Activated naive CD4-positive, alpha-beta T cell treated with anti-CD3 and anti-CD28 coated beads, Interleukin-2, amount 50 U/mL, for 24 hours (primary cell): Measurements from ENCODE around the gene GPR137.
A peak's percentile ranks its signal among the peaks of the same experiment; 100 is the strongest.
"Not testable (repeated sequence)": the region's sequence is repeated elsewhere in the genome, so short reads cannot be mapped to it uniquely, and the experiment has no call there.

Experiments
- H3K27ac Mint-ChIP-seq: one replicate; pipeline ENCODE4 v1.8.0; 2021; ENCODE audit warnings: mild to moderate bottlenecking, mixed read lengths
- H3K27me3 Mint-ChIP-seq: one replicate; pipeline ENCODE4 v1.8.0; 2021; ENCODE audit warnings: mixed read lengths
- H3K36me3 Mint-ChIP-seq: one replicate; pipeline ENCODE4 v1.8.0; 2021; ENCODE audit warnings: mixed read lengths
- H3K4me1 Mint-ChIP-seq: one replicate; pipeline ENCODE4 v1.8.0; 2021; ENCODE audit warnings: mixed read lengths
- H3K4me3 Mint-ChIP-seq: one replicate; pipeline ENCODE4 v1.8.0; 2021; ENCODE audit warnings: mild to moderate bottlenecking, mixed read lengths
- H3K9me3 Mint-ChIP-seq: one replicate; pipeline ENCODE4 v1.8.0; 2021; ENCODE audit warnings: mixed read lengths

The GPR137 gene

GRCh38 chr11:64297699-64298358, 12.2 kb downstream of the GPR137 start:
- H3K4me3 Mint-ChIP-seq, result no peak overlapping the region
- no peaks in the 10 kb centered on the region for H3K36me3 Mint-ChIP-seq
- H3K4me1 Mint-ChIP-seq, result peaks cover 17% of the 10 kb centered on the region
- H3K27ac Mint-ChIP-seq, result no peak overlapping the region
- H3K27me3 Mint-ChIP-seq, result peaks cover 41% of the 10 kb centered on the region
- no peaks in the 10 kb centered on the region for H3K9me3 Mint-ChIP-seq

- H3K36me3 Mint-ChIP-seq, result no peaks in the 10 kb centered on the region
- no peaks in the 10 kb centered on the region for H3K9me3 Mint-ChIP-seq
- H3K27me3 Mint-ChIP-seq, result peaks cover 33% of the 10 kb centered on the region
- H3K4me3 Mint-ChIP-seq, result peak overlapping the region; percentile 31
- peaks cover 21% of the 10 kb centered on the region for H3K4me1 Mint-ChIP-seq
- H3K27ac Mint-ChIP-seq, result no peak overlapping the region
Measured at GRCh38 chr11:64298966-64299846, 13.6 kb downstream of the GPR137 start.

GRCh38 chr11:64299847-64300648, 14.4 kb downstream of the GPR137 start, which contains the start of gene CATSPERZ:
Gene CATSPERZ (plus strand): TSS chr11:64300358. CDS start chr11:64300411, 53 bp downstream.
- peak within 1 kb of the TSS; percentile 74 for H3K4me3 Mint-ChIP-seq
- H3K4me1 Mint-ChIP-seq, result peaks cover 24% of the 10 kb centered on the region
- H3K9me3 Mint-ChIP-seq, result no peaks in the 10 kb centered on the region
- no peaks in the 10 kb centered on the region for H3K36me3 Mint-ChIP-seq
- H3K27me3 Mint-ChIP-seq, result peaks cover 31% of the 10 kb centered on the region
- no peak within 1 kb of the TSS for H3K27ac Mint-ChIP-seq

GRCh38 chr11:64303109-64304031, 17.7 kb downstream of the GPR137 start:
- H3K36me3 Mint-ChIP-seq, result peaks cover 5% of the 10 kb centered on the region

GRCh38 chr11:64304032-64304315, 18.3 kb downstream of the GPR137 start:
- H3K36me3 Mint-ChIP-seq, result peaks cover 5% of the 10 kb centered on the region
- H3K27me3 Mint-ChIP-seq, result peaks cover 10% of the 10 kb centered on the region
- H3K9me3 Mint-ChIP-seq, result no peaks in the 10 kb centered on the region
- no peak overlapping the region for H3K27ac Mint-ChIP-seq
- peaks cover 31% of the 10 kb centered on the region for H3K4me1 Mint-ChIP-seq
- H3K4me3 Mint-ChIP-seq, result peak overlapping the region; percentile 91

More at GRCh38 chr11:64303109-64304031, 17.7 kb downstream of the GPR137 start:
- Mint-ChIP-seq H3K4me1 (peaks cover 31% of the 10 kb centered on the region), H3K9me3 (no peaks in the 10 kb centered on the region), H3K4me3 (peak overlapping the region; percentile 91), H3K27me3 (peaks cover 11% of the 10 kb centered on the region), H3K27ac (peak overlapping the region; percentile 30)

GRCh38 chr11:64304316-64305072, 18.8 kb downstream of the GPR137 start:
- H3K9me3 Mint-ChIP-seq, result no peaks in the 10 kb centered on the region
- H3K27ac Mint-ChIP-seq, result peak overlapping the region; percentile 94
- H3K27me3 Mint-ChIP-seq, result peaks cover 10% of the 10 kb centered on the region
- peaks cover 5% of the 10 kb centered on the region for H3K36me3 Mint-ChIP-seq
- peak overlapping the region; percentile 91 for H3K4me3 Mint-ChIP-seq
- peaks cover 31% of the 10 kb centered on the region for H3K4me1 Mint-ChIP-seq

GRCh38 chr11:64305075-64305690, 19.5 kb downstream of the GPR137 start, which contains the start of gene ESRRA:
Gene ESRRA (plus strand): TSS chr11:64305524. CDS start chr11:64307180, 1,656 bp downstream.
- Mint-ChIP-seq H3K36me3 (peaks cover 5% of the 10 kb centered on the region), H3K4me3 (peak within 1 kb of the TSS; percentile 98), H3K27ac (peak within 1 kb of the TSS; percentile 94), H3K27me3 (peaks cover 7% of the 10 kb centered on the region), H3K9me3 (no peaks in the 10 kb centered on the region), H3K4me1 (peaks cover 27% of the 10 kb centered on the region)

- Mint-ChIP-seq H3K36me3 (peaks cover 5% of the 10 kb centered on the region), H3K9me3 (no peaks in the 10 kb centered on the region), H3K4me1 (peaks cover 24% of the 10 kb centered on the region), H3K27me3 (peaks cover under 1% of the 10 kb centered on the region), H3K27ac (peak overlapping the region; percentile 94), H3K4me3 (peak overlapping the region; percentile 98)
Measured at GRCh38 chr11:64305691-64306562, 20.3 kb downstream of the GPR137 start.

- Mint-ChIP-seq H3K9me3 (no peaks in the 10 kb centered on the region), H3K4me1 (peaks cover 24% of the 10 kb centered on the region), H3K27ac (peak overlapping the region; percentile 94), H3K4me3 (peak overlapping the region; percentile 98), H3K36me3 (peaks cover 5% of the 10 kb centered on the region), H3K27me3 (no peaks in the 10 kb centered on the region)
Measured at GRCh38 chr11:64306563-64306875, 20.9 kb downstream of the GPR137 start.

- peaks cover 5% of the 10 kb centered on the region for H3K36me3 Mint-ChIP-seq
Measured at GRCh38 chr11:64306876-64307622, 21.4 kb downstream of the GPR137 start.

GRCh38 chr11:64307795-64308194, 22.1 kb downstream of the GPR137 start:
- not testable (repeated sequence) for H3K27me3 Mint-ChIP-seq, H3K9me3 Mint-ChIP-seq, H3K27ac Mint-ChIP-seq, H3K36me3 Mint-ChIP-seq
- H3K4me1 Mint-ChIP-seq, result peaks cover 28% of the 10 kb centered on the region
- peak overlapping the region; percentile 45 for H3K4me3 Mint-ChIP-seq

More at GRCh38 chr11:64306876-64307622, 21.4 kb downstream of the GPR137 start:
- H3K9me3 Mint-ChIP-seq, result no peaks in the 10 kb centered on the region
- H3K27ac Mint-ChIP-seq, result no peak overlapping the region
- H3K4me1 Mint-ChIP-seq, result peaks cover 24% of the 10 kb centered on the region
- peak overlapping the region; percentile 98 for H3K4me3 Mint-ChIP-seq
- no peaks in the 10 kb centered on the region for H3K27me3 Mint-ChIP-seq

- Mint-ChIP-seq H3K36me3 (peaks cover 9% of the 10 kb centered on the region), H3K27ac (peak overlapping the region; percentile 82), H3K4me3 (no peak overlapping the region), H3K4me1 (peaks cover 18% of the 10 kb centered on the region), H3K27me3 (no peaks in the 10 kb centered on the region), H3K9me3 (no peaks in the 10 kb centered on the region)
Measured at GRCh38 chr11:64312947-64313346, 27.3 kb downstream of the GPR137 start.
